ENCODE data around the gene CDS2.

The CDS2 gene

DNA sequence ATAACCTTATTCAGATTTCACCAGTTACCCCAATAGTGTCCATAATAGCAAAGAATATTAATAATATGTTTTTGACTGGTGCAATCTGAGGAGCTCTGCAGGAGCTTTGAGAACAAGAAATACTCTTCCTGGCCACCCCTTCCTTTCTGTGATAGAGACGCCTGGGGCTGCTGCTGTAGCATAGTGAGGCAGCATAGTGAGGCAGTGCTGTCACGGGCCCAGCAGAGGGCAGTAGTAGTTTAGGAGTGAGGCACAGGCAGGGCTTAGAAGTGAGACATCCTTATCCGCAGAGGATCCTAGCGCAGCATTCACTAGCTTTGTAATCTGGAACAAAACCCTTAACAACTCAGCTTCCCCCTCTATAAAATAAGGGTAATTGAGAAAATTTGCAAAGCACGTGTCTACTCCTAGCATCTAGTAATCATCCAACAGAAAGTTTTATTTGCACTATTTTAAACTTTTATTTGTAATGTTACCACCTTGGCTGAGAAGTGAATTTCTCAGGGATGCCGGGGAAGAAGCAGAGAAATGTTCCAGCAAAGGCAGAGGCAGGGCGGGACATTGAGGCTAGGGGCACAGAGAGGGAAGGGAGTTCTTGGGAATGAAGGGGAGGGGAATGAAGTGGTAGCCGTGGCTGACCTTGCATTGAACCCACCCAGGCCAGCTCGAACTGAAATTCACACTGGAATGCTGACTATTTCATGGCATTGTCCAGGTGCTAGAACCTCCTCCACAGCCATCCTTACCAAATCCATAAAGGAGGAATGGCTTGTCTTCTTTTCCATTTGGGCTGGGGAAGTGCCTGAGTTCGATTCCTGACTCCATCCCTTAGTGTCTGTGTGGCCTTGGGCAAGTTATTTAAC is 78.8 kb downstream of the CDS2 start:
- in situ Hi-C loops (cut with HindIII; ENCODE audit: low sequenced_read_pairs), result no loop called here

DNA sequence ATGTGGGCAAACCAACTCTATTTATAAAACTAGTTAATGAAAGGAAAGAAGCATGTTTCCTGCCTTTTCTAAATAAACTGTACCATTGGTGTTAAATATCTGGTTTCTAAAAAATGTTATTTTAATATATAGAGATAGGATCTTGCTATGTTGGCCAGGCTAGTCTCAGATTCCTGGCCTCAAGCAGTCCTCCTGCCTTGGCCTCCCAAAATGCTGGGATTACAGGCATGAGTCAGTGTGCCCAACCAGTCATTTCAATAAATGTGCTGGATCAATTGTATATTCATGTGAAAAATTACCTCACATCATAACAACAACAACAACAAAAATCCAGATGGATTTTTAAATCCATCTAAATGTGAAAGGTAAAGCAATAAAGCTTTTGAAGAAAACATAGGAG is 80.3 kb downstream of the CDS2 start:
- in situ Hi-C loops (cut with HindIII; ENCODE audit: low sequenced_read_pairs), result no loop called here

DNA sequence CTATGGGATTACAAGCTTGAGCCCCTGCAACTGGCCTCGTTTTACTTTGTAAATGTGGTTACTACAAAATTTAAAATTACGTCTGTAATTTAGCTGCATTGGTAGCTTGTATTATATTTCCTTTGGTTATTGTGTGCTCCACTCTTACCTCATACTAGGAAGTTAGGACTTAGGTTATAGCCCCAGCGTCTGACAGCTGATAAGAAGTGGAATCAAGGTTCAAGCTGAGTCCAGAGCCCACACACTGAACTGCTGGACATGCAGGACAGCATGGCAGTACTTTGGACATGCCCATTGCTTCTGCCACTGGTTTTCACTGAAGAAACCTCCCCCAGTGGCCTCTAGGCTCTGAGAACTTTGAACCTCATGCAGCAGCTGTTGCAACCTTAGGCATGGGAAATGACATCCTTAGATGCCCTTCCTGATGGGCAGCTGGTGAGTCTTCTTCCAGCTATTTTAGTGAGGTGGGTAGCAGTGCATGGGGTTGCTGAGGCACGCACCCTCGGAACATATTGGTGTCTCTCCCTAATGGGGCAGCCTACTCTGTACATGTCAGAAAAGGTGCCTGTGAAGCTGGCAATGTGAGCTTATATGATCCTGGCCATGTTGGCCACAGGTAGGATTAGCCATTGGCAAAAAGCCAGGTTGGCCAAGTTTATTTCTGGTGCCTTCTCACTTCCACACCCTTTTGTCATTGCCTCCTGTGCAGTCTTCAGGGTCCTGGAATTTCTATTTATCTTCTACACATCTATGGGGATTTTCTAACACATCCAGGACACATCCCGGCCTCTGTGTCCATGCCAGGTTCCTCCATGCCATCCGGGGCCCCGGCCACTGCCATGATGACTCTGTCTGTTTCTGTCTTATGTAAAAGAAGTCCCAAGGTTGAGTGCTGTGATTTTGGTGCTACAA is 85.3 kb downstream of the CDS2 start:
- in situ Hi-C loops (cut with HindIII; ENCODE audit: low sequenced_read_pairs), result no loop called here

DNA sequence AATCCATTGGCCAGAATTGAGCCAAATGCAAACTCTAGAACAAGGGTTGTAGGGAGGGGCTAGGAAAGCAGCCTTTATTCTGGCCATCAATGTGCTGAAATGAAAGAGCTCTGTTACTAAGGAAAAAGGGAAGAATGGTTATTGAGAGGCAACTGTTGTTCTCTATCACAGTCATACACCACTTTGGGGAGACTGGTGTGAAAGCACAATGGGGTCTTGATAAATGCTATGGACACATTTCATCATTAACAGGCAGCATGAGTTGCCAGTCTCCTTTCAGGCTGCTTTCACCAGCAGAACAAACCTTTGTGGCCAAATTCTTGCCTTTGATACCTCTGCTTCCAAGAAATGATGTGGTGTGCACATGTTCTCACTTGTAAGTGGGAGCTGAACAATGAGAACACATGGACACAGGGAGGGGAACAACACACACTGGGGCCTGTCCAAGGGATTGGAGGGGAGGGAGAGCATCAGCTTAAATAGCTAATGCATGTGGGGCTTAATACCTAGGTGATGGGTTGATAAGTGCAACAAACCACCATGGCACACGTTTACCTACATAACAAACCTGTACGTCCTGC is 86.2 kb downstream of the CDS2 start:
- in situ Hi-C loops (cut with HindIII; ENCODE audit: low sequenced_read_pairs), result no loop called here

DNA sequence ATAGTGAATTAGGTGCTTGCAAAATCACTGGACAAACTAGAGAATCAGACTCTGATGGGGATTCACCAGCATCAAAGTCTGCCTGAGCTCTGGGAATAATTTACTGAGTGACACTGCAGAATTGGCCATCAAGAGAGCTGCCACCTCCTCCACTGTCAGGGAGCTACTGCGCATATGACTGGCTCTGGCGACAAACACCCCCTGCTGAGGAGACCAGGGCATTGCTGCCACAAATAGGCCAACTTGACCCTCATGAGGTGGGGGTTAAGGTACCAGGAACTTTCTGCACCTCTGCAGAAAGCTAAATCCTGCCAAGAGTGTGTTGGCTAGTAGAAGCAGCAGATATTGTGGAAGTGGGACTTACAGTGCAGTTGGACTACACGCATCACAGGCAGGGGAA is 88.0 kb downstream of the CDS2 start:
- in situ Hi-C loops (cut with HindIII; ENCODE audit: low sequenced_read_pairs), result no loop called here

DNA sequence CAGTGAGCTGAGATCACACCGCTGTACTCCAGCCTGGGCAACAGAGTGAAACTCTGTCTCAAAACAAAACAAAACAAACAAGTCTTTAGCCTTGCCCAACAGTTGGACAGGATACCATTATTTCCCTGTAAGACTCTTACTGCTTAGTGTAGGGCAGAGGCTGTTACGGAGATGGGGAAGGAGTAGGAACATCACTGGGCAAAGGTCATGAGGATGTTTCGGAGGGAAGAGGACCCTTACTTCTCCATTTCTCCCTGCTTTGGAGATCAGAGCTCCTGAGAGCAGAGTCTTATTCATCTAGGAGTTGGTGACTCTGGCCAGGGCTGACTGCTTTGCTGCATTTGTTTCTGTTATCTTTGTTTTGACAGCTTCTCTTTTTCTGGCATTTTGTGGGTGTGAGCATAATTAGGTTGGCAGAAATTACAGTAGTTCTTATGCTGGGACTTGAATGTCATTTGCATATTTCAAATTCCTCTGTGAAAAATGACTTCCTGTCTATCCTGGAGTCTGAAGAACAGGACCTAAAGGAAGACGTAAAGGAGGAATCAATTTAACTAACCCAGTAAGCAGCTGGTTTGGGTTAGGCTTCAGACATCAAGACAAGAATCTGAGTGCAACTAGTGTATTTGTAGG is 89.0 kb downstream of the CDS2 start:
- in situ Hi-C loops (cut with HindIII; ENCODE audit: low sequenced_read_pairs), result no loop called here

DNA sequence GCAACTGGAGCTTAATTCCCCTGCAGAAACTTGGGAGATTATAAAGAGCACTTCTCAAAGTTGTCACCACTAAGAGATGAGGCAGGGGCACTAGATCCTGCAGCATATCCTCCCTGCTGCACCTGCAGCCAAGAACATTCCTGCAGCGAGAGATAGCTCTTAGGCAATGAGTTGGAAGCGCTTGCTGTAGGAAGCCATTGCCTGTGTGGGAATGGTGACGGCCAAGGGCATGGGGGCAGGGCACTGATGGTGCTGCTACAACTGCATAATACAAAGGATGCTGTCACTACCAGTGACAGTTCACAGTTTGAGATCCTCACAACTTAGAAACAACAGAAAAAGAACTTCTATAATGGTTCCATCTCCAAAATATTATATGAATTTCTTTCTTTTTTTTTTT is 89.9 kb downstream of the CDS2 start:
- in situ Hi-C loops (cut with HindIII; ENCODE audit: low sequenced_read_pairs), result no loop called here

DNA sequence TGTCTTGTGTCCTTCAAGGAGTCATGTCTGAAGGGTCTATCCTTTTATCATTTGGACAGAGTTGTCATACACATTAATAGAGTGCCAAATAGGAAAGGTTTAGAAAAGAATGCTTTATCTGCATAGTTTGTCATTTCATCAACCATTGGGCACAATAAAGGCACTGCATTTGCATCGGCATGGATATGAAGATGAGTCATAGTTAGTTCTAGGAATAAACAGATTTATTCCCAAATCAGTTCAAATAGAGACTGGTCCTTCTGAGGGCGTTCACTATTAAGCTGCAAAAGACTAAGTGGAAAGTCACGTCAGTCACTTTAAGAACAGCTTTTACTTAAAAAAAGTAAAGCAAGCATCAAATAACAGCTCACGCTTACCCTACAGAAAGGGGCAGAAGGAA is 90.8 kb downstream of the CDS2 start:
- in situ Hi-C loops (cut with HindIII; ENCODE audit: low sequenced_read_pairs), result no loop called here

DNA sequence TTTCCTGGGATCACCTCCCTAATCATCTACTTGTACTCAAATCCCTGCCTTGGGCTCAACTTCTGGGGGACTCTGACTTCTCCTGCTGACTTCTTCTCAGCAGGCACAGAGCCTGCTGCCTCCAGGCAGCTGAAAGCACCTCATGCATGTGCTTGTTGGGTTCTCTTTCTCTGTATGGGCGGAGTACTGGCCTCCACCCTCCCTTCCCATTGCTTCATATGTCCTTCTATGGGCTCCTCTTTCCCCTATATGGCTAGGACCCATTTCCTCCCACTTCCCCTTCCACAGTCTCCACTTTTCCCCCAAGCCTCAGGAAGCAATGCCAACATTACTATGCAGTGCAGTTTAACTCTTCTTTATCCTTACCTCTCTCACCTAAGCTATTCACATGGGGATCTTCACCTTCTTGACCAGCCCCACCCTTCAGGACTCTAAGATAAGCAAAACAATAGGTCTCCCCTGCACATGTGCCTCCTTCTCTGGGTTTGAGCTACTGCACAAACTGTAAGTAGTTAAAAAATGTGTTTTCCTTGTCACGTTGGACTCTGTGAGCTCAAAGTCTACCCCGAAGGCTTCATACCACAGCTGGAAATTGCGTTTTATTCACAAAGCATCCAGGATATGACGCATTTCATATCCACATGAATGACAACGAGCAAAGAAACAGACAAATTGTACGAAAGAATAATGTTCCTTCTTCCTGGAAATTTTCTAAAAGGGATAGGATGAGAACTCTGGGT is 93.7 kb downstream of the CDS2 start:
- in situ Hi-C loops (cut with HindIII; ENCODE audit: low sequenced_read_pairs), result no loop called here

DNA sequence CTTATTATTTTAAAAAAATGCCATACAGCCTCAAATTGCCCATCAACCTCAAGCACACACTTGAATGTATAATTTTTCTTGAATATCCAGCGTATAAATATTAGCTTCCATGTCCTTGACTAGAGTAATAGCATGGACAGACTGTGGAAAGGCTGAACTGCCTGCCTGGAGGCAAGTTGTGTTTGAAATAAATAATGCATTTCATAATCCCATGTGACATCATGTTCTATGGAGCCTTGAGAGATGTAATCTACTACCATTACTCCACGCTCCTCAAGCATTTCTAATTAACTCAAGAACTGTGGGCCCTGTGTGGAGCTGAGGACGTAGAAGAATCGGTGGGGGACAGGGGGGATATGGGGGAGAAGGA is 94.2 kb downstream of the CDS2 start:
- in situ Hi-C loops (cut with HindIII; ENCODE audit: low sequenced_read_pairs), result no loop called here

DNA sequence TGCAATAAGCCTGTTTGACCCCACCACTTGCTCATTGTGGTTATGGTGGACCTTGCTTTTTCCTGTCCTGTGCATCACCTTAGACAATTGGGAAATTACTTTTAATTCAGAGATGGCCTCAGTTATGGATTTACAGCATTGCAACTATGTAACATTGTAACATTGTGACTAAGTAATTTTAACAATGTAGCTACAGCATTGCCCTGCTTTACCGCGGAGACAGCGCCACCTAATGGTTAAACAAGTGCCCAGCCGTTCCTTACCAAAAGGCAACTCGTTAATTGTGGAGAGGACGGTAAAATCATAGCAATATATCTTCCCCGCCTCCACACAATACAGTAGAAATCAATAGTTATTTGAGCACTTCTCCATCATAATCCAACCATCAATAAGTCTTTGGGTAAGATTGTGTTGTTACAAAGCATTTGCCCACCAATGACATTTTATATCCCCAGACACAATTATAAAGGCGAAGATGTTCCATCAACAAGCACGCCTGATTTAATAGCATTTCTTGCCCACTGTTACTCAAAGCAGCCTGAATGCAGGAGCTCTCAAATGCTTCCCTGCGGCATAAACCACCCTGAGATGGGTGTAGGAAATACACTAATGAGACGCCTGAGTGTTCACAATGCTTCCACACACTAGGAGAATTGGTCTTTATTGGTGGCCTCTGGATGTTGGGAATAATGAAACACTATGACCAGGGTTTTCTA is 96.3 kb downstream of the CDS2 start:
- in situ Hi-C loops (cut with HindIII; ENCODE audit: low sequenced_read_pairs), result no loop called here

DNA sequence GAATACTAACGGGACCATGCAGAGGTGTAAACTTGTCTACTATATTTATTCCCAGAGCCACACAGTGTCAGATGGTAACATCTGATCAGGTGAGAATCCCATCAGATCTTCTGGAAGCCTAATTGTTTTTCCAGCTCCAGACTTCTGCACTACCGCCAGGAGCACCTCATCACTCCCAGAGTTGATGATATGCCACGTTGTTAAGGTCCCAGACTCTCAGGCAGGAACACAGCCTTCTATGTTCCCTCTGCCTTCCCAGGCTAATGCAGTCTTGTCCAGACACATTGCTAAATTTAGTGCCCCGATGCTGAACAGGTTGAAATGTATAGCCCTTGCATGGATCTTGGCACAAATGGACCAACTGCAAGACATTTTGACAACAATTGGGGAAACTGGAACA is 103.7 kb downstream of the CDS2 start:
- in situ Hi-C loops (cut with HindIII; ENCODE audit: low sequenced_read_pairs), result no loop called here

DNA sequence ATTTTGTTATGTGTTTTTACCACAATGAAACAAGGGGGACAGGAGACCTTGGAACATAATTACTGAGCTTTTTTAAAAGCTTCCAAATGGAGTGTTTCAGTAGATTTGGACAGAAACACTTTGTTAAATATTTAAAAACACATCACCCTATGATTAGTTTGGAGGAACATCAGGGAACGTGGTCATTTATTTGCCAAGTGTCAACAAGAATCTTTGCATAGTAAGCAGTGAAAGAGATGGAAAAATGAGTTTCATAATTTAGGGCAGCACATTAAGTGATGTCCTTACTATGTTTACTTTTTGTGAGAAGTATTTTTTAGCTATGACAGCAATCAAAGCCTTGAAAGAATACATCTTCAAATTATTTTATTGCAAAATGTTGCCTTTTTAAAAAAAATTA is 107.3 kb downstream of the CDS2 start:
- in situ Hi-C loops (cut with HindIII; ENCODE audit: low sequenced_read_pairs), result no loop called here

DNA sequence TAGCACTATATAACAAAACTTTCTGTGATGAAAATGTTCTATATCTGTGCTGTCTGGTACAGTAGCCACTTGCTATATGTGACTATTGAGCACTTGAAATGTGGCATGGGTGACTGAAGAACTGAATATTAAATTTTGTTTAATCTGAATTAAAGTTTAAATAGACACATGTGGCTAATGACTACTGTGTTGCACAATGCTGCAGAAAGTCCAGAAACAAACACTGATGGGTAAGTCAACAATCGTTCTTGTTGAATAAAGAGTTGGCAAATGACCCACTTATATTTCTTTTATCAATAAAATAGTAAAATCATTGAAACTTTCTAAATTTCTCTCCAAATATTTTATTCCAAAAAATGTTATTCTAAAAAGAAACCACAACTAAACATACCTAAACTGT is 108.2 kb downstream of the CDS2 start:
- in situ Hi-C loops (cut with HindIII; ENCODE audit: low sequenced_read_pairs), result no loop called here

Data from DLD1 (cell line).